SIG-M5 treated with dmso at 0.1 percent for 504 hours (cell line): Measurements from ENCODE around the gene UST.
"Not testable (repeated sequence)": the region's sequence is repeated elsewhere in the genome, so short reads cannot be mapped to it uniquely, and the experiment has no call there.

Source experiments
- DNase-seq: peaks from one replicate; lab custom pipeline; 2025; ENCODE audit not compliant: unreplicated experiment; lab: John Stamatoyannopoulos, UW

Gene UST

DNA sequence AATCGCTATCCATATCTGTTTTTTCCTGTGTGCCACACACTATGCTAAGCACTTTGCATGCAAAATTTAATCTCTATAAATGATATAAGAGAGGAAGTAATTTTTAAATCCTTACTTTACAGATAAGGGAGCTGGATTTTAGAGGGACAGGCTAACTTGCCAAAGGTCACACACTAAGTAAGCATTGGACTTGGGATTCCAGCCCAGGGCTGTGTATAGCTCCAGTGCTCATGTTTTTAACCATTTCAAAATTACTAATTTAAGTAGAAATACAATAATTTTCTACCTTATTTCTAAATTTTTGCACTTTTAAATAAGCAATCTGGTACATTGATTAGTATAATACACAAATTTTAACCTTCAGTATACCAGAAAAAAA is 144.6 kb downstream of the UST start:
- DNase-seq, result no peak

DNA sequence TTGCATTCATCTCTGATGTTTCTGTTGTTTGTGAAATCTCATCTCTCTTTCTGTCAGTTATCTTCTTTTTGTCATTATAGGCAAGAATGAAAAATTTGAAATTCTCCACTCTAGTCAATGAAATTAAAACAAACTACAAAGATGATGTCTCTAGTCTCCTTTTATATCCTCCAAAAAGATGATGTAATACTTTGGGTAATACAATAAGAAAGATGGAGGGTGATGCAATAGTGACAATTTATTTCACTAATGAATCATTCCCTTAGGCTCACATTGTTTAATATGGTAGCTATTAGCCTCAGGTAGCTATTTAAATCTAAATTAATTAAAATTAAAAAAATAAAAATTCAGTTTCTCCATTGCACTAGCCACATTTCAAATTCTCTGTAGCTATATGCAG is 145.4 kb downstream of the UST start:
- DNase-seq, result no peak

DNA sequence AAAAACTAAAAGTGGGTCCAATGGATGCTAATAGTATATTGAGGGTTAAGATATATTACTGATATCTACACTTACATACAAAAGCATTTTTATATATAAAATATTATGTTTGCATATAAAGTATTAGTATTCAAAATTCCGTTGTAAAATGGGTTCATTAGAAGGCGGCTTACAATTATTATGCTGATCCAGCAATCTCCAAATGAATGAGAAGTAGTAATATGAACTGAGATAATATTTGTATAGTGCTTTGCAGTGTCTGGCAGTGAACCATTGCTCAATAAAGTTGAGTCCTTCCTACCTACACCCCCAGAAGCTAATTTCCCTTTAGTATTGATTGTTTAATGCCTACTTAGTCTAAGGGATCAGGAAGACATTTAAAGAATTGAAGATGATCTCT is 146.2 kb downstream of the UST start:
- no peak for DNase-seq

DNA sequence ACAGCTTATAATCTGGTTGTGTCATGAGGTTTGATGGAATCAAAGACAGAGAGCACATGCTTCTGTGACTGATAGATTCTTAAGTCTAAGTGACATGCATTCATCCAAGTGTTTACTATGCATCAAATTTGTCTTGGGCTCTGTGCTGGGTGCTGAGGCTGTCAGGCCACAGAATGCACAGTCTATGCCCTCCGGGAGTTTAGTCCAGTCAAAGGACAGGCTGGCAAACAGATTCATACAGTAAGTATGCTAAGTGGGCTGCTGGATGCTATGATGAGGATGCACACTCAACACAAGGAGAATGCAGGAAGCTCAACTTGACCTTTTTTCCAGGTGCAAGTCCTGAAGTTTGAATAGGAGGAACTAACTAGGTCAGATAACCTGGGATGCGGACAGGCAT is 146.7 kb downstream of the UST start:
- DNase-seq, result no peak

DNA sequence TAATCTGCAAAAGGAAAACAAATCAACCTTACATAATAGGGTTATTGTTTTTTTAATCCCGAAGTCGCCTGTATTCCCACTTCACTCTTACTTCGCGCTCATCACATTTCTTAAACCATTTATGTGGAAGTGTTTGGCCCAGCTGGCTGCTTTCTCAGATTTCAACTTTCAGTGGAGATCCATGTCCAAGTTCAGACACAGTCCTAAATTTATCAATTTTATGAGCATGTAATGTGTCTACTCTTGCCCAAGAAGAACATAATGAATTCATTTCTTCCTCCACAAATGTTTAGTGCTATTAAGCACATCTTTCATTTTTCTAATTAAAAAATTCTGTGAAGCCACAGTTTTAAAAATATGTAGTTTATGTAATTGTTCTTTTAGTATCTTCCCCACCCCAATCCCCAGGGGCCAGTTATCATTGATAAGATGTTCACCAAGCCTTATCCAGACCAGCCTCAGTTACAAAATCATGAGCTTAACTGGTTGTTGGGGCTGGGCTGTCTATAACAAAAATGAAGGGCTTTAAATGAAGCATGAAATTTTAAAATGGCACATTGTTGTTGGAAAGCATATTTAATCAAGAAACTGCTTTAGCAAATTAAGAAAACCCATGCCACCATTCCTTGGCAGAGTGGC is 151.7 kb downstream of the UST start:
- DNase-seq, result no peak

DNA sequence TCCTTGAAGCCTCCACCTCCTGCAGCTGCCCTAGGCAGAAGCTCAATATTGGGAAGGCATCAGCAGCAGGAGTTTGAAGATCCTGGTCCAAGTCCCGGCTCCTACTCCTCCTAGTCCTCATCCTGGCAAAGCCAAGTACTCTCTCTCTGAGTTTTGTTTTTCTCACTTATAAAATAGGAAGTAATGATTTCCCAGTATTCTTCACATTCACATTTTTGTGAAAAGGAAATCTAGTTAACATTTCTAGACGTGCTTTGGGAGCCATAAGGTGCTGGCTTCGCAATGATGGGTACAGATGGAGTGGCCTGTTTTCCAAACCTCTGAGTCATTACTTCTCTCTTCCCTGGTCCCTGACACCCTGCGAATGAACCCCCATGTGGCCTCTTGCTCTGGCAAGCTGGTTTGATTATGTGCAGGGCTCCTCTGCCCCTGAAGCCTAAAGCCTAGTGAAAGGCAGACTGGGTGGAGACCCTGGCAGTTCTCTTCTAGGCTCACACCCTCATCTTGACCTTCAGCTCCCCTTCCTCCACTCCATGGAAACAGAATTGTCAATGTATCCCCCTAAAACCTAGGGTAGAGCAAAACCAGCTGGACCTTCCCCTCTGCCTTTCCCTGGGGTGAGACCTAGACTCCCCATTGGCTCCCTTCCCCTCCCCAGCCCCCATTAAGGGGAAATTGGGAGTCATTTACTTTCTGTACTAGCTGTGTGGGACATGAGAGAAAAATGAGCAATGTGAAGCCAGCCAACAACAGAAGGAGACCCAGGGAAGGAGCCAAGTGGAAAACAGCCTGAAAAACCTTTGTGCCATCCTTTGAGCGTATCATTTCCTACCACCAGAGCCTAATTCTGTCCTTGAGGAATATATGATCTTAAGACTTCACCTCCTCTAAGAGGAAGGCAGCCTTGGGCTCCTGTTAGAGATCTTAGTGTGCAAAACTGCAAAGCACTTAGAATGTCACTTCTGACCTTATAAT is 158.4 kb downstream of the UST start:
- no peak for DNase-seq

DNA sequence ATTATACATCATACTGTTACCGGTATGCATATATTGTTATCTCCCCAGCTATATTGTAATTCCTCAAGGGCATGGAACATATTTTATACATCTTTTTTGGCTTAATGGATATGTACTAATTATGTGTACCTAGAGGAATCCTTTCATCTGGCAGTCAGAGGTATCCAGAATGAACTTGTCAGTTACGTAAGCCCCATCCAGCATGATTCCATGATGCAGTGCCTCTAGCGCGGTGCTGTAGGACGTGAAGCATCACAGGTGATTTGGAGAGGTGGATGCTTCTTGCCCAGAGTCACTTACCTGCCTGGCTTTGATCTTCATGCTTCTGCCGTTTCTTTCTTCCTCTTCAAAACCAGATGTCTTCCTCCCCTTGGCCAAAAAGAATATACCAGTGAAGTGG is 159.1 kb downstream of the UST start:
- DNase-seq, result no peak

DNA sequence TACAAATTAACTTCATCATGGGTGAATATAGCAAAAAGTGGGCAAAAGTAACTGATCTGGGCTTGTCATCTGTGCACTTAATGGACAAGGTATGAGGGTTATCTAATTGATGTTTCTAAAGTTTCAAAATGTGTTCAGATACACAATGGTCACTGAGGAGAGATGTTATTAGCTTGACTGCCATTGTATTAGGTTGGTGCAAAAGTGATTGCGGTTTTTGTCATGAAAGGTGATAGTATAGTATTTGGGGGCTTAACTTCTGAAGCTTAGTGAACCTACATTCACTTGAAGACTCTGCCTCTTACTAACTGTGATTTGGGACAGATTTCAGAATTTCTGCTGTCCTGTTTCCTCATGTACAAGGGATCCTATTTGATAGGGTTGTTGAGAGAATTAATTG is 159.6 kb downstream of the UST start:
- no peak for DNase-seq

DNA sequence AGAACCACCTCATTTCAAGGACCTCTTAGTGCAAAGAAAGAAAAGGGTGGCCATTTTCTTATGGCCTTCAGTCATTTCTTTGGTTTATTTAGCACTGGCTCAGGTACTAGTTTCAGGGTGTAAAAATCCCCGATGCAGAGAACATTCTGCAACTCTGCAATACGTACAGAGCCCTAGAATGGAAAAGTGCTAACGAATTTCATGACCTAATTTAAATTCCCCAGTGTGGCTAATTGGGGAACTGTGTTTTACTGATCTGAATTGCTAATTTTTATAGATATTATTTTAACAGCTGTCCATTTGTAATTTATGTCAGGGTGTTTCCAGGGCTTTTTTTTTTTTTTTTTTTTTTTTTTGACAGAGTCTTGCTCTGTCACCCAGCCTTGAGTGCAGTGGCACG is 160.7 kb downstream of the UST start:
- DNase-seq, result no peak

DNA sequence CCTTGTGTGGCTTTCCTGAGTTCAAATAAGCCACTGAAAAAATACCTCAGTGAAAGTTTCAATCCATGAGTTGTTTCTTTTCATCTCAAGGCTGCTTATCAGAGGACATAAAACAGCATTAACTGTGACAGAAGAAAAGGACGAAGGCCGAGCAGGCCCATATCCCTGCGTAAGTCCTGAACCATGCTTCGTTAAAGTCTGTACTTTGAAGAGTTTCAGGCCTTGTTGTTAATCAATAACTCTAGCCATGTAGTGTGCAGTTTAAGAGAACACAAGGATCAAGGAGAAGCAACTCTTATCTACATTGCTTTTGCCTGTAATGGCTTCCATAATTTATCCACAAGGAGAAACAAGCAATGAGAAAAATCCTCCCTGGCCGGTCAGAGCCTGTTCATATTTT is 165.4 kb downstream of the UST start:
- DNase-seq, result no peak

DNA sequence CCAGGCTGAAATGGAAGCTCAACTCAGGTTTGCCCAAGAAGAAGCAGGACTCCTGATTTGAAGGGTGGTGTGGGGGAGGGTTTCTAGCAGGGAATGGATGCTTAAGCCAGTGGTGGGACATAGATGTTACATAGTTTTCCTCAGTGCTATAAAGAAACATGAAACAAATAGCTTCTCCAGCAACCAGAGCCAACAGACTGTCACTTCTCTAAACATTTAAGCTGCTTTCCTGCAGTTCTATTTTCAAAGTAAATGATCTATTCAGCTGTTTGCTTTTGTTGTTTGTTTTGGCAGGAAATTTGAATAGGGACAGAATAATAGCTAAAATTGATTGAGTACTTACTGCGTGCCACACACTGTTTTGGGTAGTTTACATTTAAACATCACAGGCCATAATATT is 169.0 kb downstream of the UST start:
- no peak for DNase-seq

DNA sequence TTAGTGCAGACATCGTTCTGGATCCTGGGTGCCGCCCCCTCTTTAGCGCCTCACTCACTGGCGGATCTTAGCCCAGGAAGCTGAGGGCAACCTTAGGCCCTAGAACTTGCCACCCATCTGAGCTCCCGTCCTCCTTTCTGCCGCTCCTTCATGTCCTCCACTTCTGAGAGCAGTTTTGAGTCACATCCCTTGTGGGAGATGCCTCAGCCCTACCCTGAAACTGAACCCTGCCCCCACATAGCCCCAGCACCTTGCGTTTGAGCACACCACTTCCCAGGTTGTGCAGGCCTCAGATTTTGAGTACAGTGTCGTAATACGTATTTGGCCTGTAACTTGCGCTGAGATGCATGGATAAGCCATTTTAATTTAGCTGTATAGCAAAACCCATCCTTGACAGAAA is 169.7 kb downstream of the UST start:
- DNase-seq, result not testable (repeated sequence)

DNA sequence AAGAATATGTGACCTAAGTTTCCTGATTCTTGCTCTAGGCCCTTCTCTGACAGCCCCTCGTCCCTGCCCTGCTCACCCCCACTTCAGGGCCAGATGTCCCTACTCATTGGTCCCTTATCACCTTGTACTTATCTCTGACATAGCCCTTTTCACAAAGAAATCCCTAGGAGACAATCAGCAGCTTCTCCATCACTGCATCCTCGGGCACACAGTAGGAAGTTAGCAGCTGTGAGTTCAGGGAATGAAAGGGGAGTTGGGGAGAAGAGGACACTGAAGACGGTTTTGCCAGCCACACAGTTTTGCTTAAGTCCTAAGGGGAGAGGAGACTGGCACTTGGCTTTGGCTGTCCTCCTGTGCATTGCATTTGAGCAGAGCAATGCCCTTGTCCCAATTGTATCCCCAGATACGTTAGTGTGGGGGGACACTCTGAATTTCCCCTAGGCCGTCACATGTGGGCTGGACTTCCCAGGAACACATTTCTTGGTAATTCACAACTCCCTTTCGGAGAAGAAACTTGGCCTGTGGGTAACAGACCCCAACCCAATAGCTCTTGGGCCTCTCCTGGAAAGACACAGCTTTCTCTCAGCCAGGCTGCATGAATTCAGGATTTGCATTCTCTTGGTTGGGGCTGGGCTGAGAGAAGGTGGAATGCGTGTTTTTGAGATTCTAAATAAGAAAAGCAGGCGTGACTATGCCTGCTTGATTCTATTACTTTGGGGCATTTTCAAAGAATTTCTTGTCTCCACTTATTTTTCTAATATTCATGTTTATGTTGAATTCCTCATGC is 177.6 kb downstream of the UST start:
- no peak for DNase-seq

DNA sequence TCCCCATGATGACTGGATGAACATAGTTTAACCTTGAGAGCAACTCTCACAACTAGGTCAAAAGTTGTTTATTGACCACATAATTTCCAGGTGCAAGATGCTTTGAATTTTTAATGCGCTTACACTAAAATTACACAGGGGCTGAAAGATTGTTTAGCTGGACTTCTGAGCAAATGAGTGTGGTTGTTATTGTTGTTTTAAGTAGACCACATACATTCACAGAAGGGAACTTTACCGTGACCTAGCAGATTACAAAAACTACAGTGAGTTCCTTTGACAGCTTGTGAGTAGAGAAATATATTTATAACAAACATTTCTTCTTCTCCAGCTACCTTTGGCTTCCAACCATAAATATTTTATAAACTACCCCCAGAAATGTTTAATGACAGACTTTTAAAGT is 178.9 kb downstream of the UST start:
- DNase-seq, result no peak

DNA sequence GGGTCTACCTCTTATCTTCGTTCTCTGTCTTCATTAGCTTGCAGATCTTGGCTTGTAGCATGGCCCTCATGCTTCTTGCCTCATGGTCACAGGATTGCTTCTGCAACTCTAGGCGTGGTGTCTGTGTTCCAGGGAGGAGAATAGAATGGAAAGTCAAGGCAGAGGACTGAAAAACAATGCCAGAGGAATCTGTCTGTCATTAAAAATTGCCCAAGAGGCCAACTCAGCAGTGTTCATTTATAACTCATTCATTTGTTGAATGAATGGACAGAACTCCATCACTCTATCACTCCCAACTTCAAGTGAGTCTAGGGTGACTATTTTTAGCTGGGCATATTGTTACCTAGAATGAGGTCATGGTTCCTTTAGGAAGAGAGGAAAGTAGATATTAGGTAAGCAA is 179.6 kb downstream of the UST start:
- no peak for DNase-seq

DNA sequence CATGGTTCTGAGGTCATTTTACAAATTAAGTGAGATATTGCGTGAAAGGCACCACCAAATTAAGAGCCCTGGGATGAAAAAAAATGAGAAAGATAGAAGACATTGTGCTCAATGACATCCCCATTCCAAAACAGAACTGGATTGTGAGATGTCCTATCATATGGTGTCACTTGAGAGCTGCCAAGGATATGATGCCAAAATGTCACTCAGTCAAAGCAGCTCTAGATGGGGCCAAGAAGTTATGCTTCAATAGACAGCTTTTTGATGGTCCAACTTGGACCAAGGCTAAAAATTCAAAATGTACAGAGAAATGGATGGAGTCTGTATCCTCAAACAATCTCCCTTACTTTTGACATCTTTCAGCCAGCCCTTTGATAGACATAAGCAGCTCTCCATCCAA is 180.8 kb downstream of the UST start:
- no peak for DNase-seq

DNA sequence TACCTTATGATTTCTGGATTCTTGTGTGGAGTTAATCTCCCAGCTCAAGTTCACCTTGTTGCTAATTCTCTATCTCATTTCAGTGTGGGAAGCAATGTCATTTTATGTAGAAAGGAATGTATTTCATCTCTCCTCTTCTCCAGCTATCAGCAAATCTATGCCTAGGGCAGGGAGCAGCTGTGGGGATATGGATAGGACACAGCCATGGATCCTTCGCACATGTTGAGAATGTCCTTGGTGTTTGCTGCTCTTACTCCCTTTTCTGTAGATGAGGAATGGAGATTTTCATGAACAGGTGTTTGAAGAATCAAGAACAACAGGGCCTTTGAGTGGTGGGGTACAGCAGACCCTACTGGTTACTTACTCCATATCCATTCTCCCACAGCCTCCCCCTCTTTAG is 182.0 kb downstream of the UST start:
- DNase-seq, result no peak

DNA sequence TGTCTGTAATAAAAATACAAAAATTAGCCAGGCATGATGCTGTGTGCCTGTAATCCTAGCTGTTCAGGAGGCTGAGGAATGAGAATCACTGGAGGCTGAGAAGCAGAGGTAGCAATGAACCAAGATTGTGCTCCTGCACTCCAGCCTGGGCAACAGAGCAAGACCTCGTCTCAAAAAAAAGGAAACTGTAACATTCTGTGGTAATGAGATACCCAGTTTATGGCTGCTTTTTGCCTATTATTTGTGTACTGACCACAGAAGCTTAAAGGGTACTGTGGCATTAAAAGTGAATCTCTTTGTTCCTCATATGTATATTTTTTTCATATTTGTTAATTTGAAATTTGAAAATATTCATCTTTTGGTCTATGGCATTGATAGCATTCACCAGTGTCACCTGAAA is 185.4 kb downstream of the UST start:
- DNase-seq, result no peak

DNA sequence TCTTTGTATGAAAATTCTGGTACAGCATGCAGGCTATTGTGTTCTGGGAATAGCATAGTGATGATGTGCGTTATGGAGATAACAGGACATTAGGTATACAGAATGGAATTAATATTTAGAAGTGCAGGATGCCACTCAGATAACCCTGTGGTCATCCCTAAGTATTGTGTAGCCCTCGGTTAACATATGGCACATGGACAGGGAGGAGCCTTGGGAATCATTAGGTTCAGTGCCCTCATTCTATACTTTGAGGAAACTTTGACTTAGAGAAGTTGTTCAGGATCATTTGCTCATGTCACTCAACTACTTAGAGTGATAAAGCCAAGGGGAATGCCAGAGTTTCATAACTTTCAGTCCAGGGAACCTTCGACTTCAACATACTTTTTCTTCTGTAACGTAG is 185.9 kb downstream of the UST start:
- DNase-seq, result no peak

DNA sequence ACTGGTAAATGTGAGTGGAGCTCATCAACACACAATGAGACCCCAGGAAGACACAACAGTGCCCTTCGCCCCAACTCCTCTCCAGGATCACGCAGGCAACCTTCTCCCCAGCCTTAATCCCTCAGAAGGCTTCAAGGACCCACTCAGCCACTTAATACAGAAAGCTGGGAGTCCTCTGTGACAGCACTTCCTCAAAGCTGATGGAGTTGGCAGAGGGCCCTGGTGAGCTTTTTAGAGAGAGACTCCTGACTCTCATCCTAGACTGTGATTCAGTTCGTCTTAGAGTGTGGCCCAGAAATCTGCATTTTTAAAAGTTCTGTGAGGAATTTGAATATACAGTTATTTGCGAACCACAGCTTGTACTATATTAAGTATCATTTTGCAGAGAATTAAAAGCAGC is 187.7 kb downstream of the UST start:
- DNase-seq, result no peak

DNA sequence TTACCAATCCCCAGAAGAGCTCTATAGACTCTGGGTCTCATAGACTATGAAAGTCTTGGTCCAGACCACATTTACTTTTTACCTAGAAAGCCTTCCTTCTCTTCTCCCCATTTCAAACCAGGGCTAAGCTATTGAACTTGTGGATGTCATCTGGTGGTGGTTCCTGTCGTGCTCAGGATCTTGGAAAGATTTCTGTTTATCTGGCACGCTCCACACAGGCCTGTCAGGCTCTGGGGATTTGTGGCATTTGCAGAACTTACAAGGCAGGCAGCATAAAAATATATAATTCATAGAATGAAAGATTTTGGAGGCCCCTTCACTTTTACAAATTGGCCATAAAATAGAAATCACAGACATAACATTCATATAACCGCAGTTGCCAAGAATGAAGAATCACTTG is 188.1 kb downstream of the UST start:
- DNase-seq, result no peak
